K562 (cell line): Measurements from ENCODE around the gene NAGPA. TPM values are rescaled to one million over a fixed set of nuclear protein-coding genes. Genes with fewer than 3 reads are reported as not detected.
A peak's percentile ranks its signal among the peaks of the same experiment; 100 is the strongest.

Experiments used
- CBFA2T2 ChIP-seq: fragments of 450-650 bp; conservative IDR thresholded peaks from 2 replicates; pipeline ENCODE4 v1.6.1; 2017; ENCODE audit warnings: mild to moderate bottlenecking
- CBX2 ChIP-seq: fragments of 200-600 bp; sonication (generic); IDR thresholded peaks from one replicate; pipeline ENCODE4 v1.6.1; 2012; ENCODE audit warnings: mild to moderate bottlenecking, low read length, inconsistent platforms; ENCODE audit not compliant: insufficient read depth, poor library complexity, severe bottlenecking
- DPF2 ChIP-seq: fragments of 450-650 bp; IDR thresholded peaks from 2 replicates; pipeline ENCODE4 v1.6.1; 2016
- EP300 ChIP-seq: IDR thresholded peaks from 2 replicates; pipeline ENCODE4 v1.6.1; 2012; ENCODE audit warnings: low read length, improper control_type of control experiment
- EP400 ChIP-seq: fragments of 450-650 bp; IDR thresholded peaks from 2 replicates; pipeline ENCODE4 v1.6.1; 2017; ENCODE audit warnings: antibody characterized with exemption, mild to moderate bottlenecking, moderate library complexity
- ETV6 ChIP-seq, 3 experiments: fragments of 150-350 bp in 1 of 3; sonication (generic) in 1 of 3; formaldehyde crosslinking in 1 of 3; IDR thresholded peaks; 2 replicates each; pipeline versions ENCODE4 v1.6.1 to v1.8.0; 2014 to 2022; ENCODE audit warnings: borderline replicate concordance in 2 of 3, low read depth in 2 of 3, antibody characterized with exemption in 1 of 3, low read length in 1 of 3, mild to moderate bottlenecking in 1 of 3, missing genetic modification reagents in 1 of 3
- GABPB1 ChIP-seq: sonication (generic); formaldehyde crosslinking; IDR thresholded peaks from 2 replicates; pipeline ENCODE4 v1.8.0; 2022; ENCODE audit warnings: mild to moderate bottlenecking, missing genetic modification reagents
- HNRNPH1 ChIP-seq: fragments of 200-400 bp; formaldehyde crosslinking; optimal IDR thresholded peaks from 2 replicates; pipeline ENCODE3; 2017; ENCODE audit warnings: low read depth, mild to moderate bottlenecking, low read length, moderate library complexity
- JUN ChIP-seq, 2 experiments: sonication (generic) in 1 of 2; formaldehyde crosslinking in 1 of 2; IDR thresholded peaks; 2 replicates each; pipeline versions ENCODE4 v1.6.1 to v1.8.0; 2012 to 2022; ENCODE audit warnings: borderline replicate concordance in 2 of 2, mild to moderate bottlenecking in 2 of 2, improper control_type of control experiment in 1 of 2, low read depth in 1 of 2, low read length in 1 of 2, missing genetic modification reagents in 1 of 2
- LEF1 ChIP-seq: fragments of 450-650 bp; IDR thresholded peaks from 2 replicates; pipeline ENCODE4 v1.6.1; 2016; ENCODE audit warnings: mild to moderate bottlenecking
- MTA3 ChIP-seq: fragments of 450-650 bp; formaldehyde crosslinking; IDR thresholded peaks from 2 replicates; pipeline ENCODE4 v1.6.1; 2017; ENCODE audit warnings: mild to moderate bottlenecking, borderline replicate concordance
- NFATC3 ChIP-seq: fragments of 450-650 bp; IDR thresholded peaks from 2 replicates; pipeline ENCODE4 v1.6.1; 2017; ENCODE audit warnings: mild to moderate bottlenecking
- PTRF ChIP-seq: fragments of 450-650 bp; IDR thresholded peaks from 2 replicates; pipeline ENCODE4 v1.6.1; 2016; ENCODE audit warnings: mild to moderate bottlenecking, missing genetic modification characterization, missing compliant biosample characterization
- RBFOX2 ChIP-seq: fragments of 200-400 bp; formaldehyde crosslinking; IDR thresholded peaks from 2 replicates; pipeline ENCODE4 v1.6.1; 2017; ENCODE audit warnings: low read depth, mild to moderate bottlenecking, low read length, moderate library complexity
- SMAD2 ChIP-seq: fragments of 150-350 bp; IDR thresholded peaks from 2 replicates; pipeline ENCODE4 v1.6.1; 2014; ENCODE audit warnings: low read depth, mild to moderate bottlenecking, low read length
- TBP ChIP-seq: optimal IDR thresholded peaks from 2 replicates; pipeline ENCODE3; 2011; ENCODE audit warnings: low read depth, low read length, improper control_type of control experiment
- ZNF644 ChIP-seq: fragments of 200-800 bp; sonication (Bioruptor generic); IDR thresholded peaks from 2 replicates; pipeline ENCODE4 v1.6.1; 2016; ENCODE audit warnings: low read depth, missing genetic modification characterization, missing compliant biosample characterization
- polyA plus RNA-seq, 8 experiments: library from polyadenylated mRNA; depleted of rRNA in 4 of 8; stranded (reverse) in 5 of 8; unstranded in 3 of 8; fragments of >200 nt; fragmentation: Nextera tagmentation in 2 of 8; fragmentation: Illumina TruSeq in 1 of 8; extraction: Ambion mirVana in 2 of 8; extraction: Trizol in 1 of 8; gene quantifications; 2 replicates each; pipeline versions ENCODE4 v1.2.1 to v1.2.3, GENCODE V29; 2011 to 2014; ENCODE audit warnings: inconsistent platforms in 1 of 8, missing spikeins in 1 of 8
- total RNA-seq, 7 experiments: library from RNA; depleted of rRNA in 6 of 7; stranded (reverse); fragments of >200 nt in 6 of 7; fragmentation: Illumina TruSeq in 2 of 7; extraction: Trizol in 2 of 7; gene quantifications; 2 replicates each; pipeline versions ENCODE4 v1.2.1 to v1.2.3, GENCODE V29; 2011 to 2021; ENCODE audit warnings: low replicate concordance in 1 of 7
- TF ChIP-seq, protein P1 (sequence below), 2 experiments: fragments of 450-650 bp; formaldehyde crosslinking in 1 of 2; IDR thresholded peaks; 2 replicates each; pipeline versions ENCODE4 v1.4.0 to v1.6.1; 2014 to 2020; ENCODE audit warnings: mild to moderate bottlenecking in 2 of 2, borderline replicate concordance in 1 of 2, low read depth in 1 of 2

The NAGPA gene
- total and polyA plus RNA-seq, 9 of the 15 experiments (the other 6 are each of a cell fraction or from before 2014, with no cell fraction given), result 0.15 to 12.7 (median 4.6) TPM

DNA sequence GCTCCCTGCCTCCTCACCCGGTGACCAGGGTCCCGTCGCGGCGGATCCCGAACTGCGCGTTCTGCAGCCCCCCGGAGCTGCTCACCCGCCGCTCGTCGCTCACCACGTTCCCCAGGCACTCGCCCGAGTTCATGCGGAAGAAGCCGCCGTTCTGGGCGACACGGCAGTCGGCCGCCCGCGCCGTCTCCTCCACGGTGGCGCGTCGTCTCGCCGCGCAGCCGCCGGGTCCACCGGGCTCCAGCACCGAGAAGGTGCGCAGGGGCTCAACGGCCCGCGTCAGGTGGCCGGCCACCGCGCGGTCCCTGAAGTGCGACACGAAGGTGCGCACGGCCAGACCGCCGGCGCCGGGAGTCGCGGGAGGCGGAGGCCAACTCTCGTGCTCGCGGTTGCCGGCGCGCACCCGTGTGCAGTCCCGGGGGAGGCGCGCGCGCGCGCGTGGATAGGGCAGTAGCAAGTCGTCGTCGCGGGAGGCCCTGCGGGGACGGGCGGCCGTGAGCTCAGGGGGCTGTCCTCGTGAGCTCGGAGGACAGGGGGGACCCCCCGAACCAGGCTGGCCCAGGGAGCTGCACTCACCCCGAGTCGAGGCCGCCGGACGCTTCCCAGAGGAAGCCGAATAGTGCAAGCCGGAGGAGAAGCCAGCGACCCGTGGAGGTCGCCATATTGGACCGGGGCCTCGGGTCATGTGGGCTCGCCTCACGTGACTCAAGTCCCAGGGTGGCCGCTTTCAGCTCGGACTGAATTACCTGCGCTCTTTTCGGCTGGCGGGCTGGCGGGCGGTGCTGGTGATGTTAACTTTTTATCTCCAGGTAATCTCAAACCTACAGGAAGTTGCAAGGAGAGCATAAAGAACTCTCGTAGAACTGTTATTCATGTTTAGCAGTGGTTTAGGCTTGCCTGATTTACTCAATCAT lies at the start of gene NAGPA (continued):
- TF ChIP-seq, protein P1, sequence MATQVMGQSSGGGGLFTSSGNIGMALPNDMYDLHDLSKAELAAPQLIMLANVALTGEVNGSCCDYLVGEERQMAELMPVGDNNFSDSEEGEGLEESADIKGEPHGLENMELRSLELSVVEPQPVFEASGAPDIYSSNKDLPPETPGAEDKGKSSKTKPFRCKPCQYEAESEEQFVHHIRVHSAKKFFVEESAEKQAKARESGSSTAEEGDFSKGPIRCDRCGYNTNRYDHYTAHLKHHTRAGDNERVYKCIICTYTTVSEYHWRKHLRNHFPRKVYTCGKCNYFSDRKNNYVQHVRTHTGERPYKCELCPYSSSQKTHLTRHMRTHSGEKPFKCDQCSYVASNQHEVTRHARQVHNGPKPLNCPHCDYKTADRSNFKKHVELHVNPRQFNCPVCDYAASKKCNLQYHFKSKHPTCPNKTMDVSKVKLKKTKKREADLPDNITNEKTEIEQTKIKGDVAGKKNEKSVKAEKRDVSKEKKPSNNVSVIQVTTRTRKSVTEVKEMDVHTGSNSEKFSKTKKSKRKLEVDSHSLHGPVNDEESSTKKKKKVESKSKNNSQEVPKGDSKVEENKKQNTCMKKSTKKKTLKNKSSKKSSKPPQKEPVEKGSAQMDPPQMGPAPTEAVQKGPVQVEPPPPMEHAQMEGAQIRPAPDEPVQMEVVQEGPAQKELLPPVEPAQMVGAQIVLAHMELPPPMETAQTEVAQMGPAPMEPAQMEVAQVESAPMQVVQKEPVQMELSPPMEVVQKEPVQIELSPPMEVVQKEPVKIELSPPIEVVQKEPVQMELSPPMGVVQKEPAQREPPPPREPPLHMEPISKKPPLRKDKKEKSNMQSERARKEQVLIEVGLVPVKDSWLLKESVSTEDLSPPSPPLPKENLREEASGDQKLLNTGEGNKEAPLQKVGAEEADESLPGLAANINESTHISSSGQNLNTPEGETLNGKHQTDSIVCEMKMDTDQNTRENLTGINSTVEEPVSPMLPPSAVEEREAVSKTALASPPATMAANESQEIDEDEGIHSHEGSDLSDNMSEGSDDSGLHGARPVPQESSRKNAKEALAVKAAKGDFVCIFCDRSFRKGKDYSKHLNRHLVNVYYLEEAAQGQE (IDR thresholded peaks at IDR 0.05; ENCODE audit: borderline replicate concordance), result peak; percentile 95
- TF ChIP-seq, protein P1 (CRISPR knock-in tag; IDR thresholded peaks at IDR 0.05; ENCODE audit: low read depth), result no peak
- TF ChIP-seq EP400 (peak; percentile 62; the same call in 1 of the 2 replicates), PTRF (tag) (no peak), GABPB1 (0 out of 2 replicates have a peak, but pooled peaks have one; percentile 26), NFATC3 (no peak), SMAD2 (no peak), EP300 (peak; percentile 44; the same call in 1 of the 2 replicates), ZNF644 (tag) (peak; percentile 83; the same call in 1 of the 2 replicates), DPF2 (peak; percentile 60; the same call in 1 of the 2 replicates), RBFOX2 (peak; percentile 76), TBP (peak; percentile 89), JUN (IDR thresholded peaks at IDR 0.05; ENCODE audit: borderline replicate concordance, low read depth, low read length) (peak; percentile 51; the same call in 1 of the 2 replicates), JUN (CRISPR knock-in tag; IDR thresholded peaks at IDR 0.05; ENCODE audit: borderline replicate concordance) (no peak), CBX2 (no peak), ETV6 (IDR thresholded peaks at IDR 0.05; ENCODE audit: borderline replicate concordance in 1 of 2, low read depth in 2 of 2, low read length in 1 of 2) (peak in 1 of 2 experiments; percentile 37; a peak in 1 of 4 replicates), ETV6 (CRISPR knock-in tag; IDR thresholded peaks at IDR 0.05; ENCODE audit: borderline replicate concordance) (no peak), CBFA2T2 (peak; percentile 95), HNRNPH1 (no peak), LEF1 (peak; percentile 23; the same call in 1 of the 2 replicates), MTA3 (peak; percentile 15; the same call in 1 of the 2 replicates)
